C4-2B (cell line): ENCODE data around the gene CENPU.

ENCODE experiments used
- CTCF ChIP-seq: fragments of 450-650 bp; conservative IDR thresholded peaks from 2 replicates; pipeline ENCODE4 v1.5.1; 2017; ENCODE audit warnings: mild to moderate bottlenecking
- ZFX ChIP-seq: fragments of 450-650 bp; IDR thresholded peaks from 2 replicates; pipeline ENCODE4 v1.6.1; 2017

- peak; percentile 85 for TF ChIP-seq CTCF
- no peak for TF ChIP-seq ZFX
Observed at GRCh38 chr4:184745831-184746795, 12.2 kb upstream of the CENPU start.
